Astrocyte (in vitro differentiated cells and primary cell): ENCODE results near the gene SH3BP5.

Experiments
- EZH2 ChIP-seq: IDR thresholded peaks from 2 replicates; pipeline ENCODE4 v1.6.1; 2012; ENCODE audit warnings: mild to moderate bottlenecking, low read length, inconsistent platforms; ENCODE audit not compliant: insufficient read depth
- TF ChIP-seq, protein P1 (sequence below): IDR thresholded peaks from 2 replicates; pipeline ENCODE4 v1.5.1; 2011; ENCODE audit warnings: low read depth, mild to moderate bottlenecking, inconsistent platforms, low read length, moderate library complexity; ENCODE audit not compliant: insufficient read depth

GRCh38 chr3:15261274-15261673 is 71.1 kb downstream of the SH3BP5 start:
- TF ChIP-seq, protein P1, sequence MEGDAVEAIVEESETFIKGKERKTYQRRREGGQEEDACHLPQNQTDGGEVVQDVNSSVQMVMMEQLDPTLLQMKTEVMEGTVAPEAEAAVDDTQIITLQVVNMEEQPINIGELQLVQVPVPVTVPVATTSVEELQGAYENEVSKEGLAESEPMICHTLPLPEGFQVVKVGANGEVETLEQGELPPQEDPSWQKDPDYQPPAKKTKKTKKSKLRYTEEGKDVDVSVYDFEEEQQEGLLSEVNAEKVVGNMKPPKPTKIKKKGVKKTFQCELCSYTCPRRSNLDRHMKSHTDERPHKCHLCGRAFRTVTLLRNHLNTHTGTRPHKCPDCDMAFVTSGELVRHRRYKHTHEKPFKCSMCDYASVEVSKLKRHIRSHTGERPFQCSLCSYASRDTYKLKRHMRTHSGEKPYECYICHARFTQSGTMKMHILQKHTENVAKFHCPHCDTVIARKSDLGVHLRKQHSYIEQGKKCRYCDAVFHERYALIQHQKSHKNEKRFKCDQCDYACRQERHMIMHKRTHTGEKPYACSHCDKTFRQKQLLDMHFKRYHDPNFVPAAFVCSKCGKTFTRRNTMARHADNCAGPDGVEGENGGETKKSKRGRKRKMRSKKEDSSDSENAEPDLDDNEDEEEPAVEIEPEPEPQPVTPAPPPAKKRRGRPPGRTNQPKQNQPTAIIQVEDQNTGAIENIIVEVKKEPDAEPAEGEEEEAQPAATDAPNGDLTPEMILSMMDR, result no peak
- no peak for TF ChIP-seq EZH2
